Upper lobe of left lung (tissue), 6 donors: Measurements from ENCODE around the gene IWS1. TPM values are rescaled to one million over a fixed set of nuclear protein-coding genes. Genes with fewer than 3 reads are reported as not detected.
A peak's percentile ranks its signal among the peaks of the same experiment; 100 is the strongest.

Experiments used
- ATAC-seq, 2 donors: fragments of 200-7000 bp; cut with Tn5 transposase; one replicate each; pipeline ENCODE4 v1.9.1; 2022; ENCODE audit warnings: mild to moderate bottlenecking in 2 of 2, moderate library complexity in 2 of 2; ENCODE audit not compliant: low FRiP score in 2 of 2
- DNase-seq, 2 donors: peaks; one replicate each; pipeline ENCODE4 v3.0.0-alpha.2; 2019 to 2020
- H3K27ac ChIP-seq, 4 donors: fragments of 200-600 bp; sonication (generic); one replicate each; pipeline ENCODE4 v1.5.1; 2016 to 2019
- H3K27me3 ChIP-seq, 4 donors: fragments of 200-600 bp; sonication (generic); one replicate each; pipeline ENCODE4 v1.5.1; 2017 to 2019
- H3K36me3 ChIP-seq, 4 donors: fragments of 200-600 bp; sonication (generic); one replicate each; pipeline ENCODE4 v1.5.1; 2016 to 2019
- H3K4me1 ChIP-seq, 4 donors: fragments of 200-600 bp; sonication (generic); one replicate each; pipeline ENCODE4 v1.5.1; 2018 to 2019
- H3K4me3 ChIP-seq, 4 donors: fragments of 200-600 bp; sonication (generic); one replicate each; pipeline ENCODE4 v1.5.1; 2017 to 2019; ENCODE audit warnings: mild to moderate bottlenecking in 2 of 4, moderate library complexity in 1 of 4
- H3K9me3 ChIP-seq, 4 donors: fragments of 200-600 bp; sonication (generic); one replicate each; pipeline ENCODE4 v1.5.1; 2018 to 2019
- CTCF ChIP-seq, 6 experiments: fragments of 450-650 bp in 4 of 6; fragments of 200-600 bp in 2 of 6; sonication (generic) in 2 of 6; IDR thresholded peaks; one replicate each; pipeline ENCODE4 v1.5.1; 2016 to 2019; ENCODE audit warnings: antibody characterized with exemption in 6 of 6
- EP300 ChIP-seq, 4 donors: sonication (generic); formaldehyde crosslinking; IDR thresholded peaks; one replicate each; pipeline ENCODE4 v1.5.1; 2017; ENCODE audit warnings: antibody characterized with exemption in 4 of 4, control low read depth in 2 of 4
- POLR2A ChIP-seq, 4 donors: fragments of 450-650 bp; IDR thresholded peaks; one replicate each; pipeline ENCODE4 v1.5.1; 2016 to 2017; ENCODE audit warnings: antibody characterized with exemption in 4 of 4, mild to moderate bottlenecking in 2 of 4
- POLR2AphosphoS5 ChIP-seq, 2 donors: sonication (generic); formaldehyde crosslinking; IDR thresholded peaks; one replicate each; pipeline ENCODE4 v1.5.1; 2017; ENCODE audit warnings: antibody characterized with exemption in 2 of 2
- WGBS, 2 donors: methylation state at CpG; one replicate each; pipeline ENCODE4 v1.1.5; 2017 to 2018; 5-methylcytosine and 5-hydroxymethylcytosine counted together
- total RNA-seq, 6 donors: library from RNA; depleted of rRNA in 4 of 6; stranded (reverse); fragments of >200 nt in 4 of 6; gene quantifications; one replicate each; pipeline versions ENCODE4 v1.1.0 to v1.2.1, GENCODE V29; 2016 to 2021
- donor health status: DM: no; HTN: no; CAD: no; lungs with moderate emphysema.
- donor health status: DM: no; HTN: yes; CAD: no; lungs with severe emphysema.

The IWS1 gene
- total RNA-seq, 6 donors from 2014 or later, result 29.5 to 128 (median 58.6) TPM

- no peaks in the 10 kb centered on the region for H3K36me3 ChIP-seq
- no peaks in the 10 kb centered on the region for H3K4me1 ChIP-seq
- H3K4me3 ChIP-seq, result no peak overlapping the region
- no peaks in the 10 kb centered on the region for H3K27me3 ChIP-seq
- TF ChIP-seq POLR2AphosphoS5 (IDR thresholded peaks at IDR 0.05), result no peak
- TF ChIP-seq POLR2A (IDR thresholded peaks at IDR 0.05), result no peak
- TF ChIP-seq CTCF (IDR thresholded peaks at IDR 0.05), result no peak
- H3K9me3 ChIP-seq, result no peaks in the 10 kb centered on the region
- ATAC-seq (no peak), DNase-seq (no peak)
- H3K27ac ChIP-seq, result no peak overlapping the region
- WGBS, 2 donors, result 80 to 84% methylated on average over 7 of the region's 7 CpGs
These were observed 10.6 kb upstream of the IWS1 start for GRCh38 chr2:127536707-127537541.

DNA sequence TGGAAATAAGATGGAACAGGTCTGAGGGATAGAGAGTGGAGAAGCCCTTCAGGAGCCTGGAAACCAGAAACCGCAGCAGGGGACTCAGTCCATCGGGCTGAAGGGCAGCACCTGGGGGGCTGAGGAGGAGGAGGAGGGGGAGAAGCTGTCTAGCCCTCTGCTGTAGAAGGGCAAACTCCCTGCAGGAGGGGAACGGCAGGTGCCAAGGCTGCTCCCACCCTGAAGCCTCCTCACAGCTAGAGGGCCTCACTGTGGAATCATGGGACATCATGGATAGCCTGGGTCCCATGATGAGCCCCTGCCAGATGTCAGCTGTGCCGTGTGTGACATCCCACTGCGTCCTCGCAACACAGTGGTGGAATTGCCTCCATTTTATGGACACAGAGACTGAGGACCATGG lies 9.6 kb upstream of the IWS1 start:
- Histone ChIP-seq H3K4me1 (no peaks in the 10 kb centered on the region), H3K36me3 (no peaks in the 10 kb centered on the region), H3K4me3 (no peak overlapping the region), H3K27ac (no peak overlapping the region), H3K27me3 (no peaks in the 10 kb centered on the region), H3K9me3 (no peaks in the 10 kb centered on the region)
- ATAC-seq (no peak), DNase-seq (no peak)
- TF ChIP-seq POLR2AphosphoS5 (IDR thresholded peaks at IDR 0.05) (no peak), EP300 (IDR thresholded peaks at IDR 0.05) (no peak), CTCF (IDR thresholded peaks at IDR 0.05) (no peak), POLR2A (IDR thresholded peaks at IDR 0.05) (no peak)
- WGBS, 2 donors, result 77 to 83% methylated on average over 6 of the region's 6 CpGs

GRCh38 chr2:127535422-127535901 lies 9.2 kb upstream of the IWS1 start, which contains the start of gene MYO7B:
Gene MYO7B, plus strand, starts transcription at chr2:127535683. Its CDS starts 24,040 bp downstream, at chr2:127559723.
- no peak for TF ChIP-seq POLR2A (IDR thresholded peaks at IDR 0.05)
- TF ChIP-seq POLR2AphosphoS5 (IDR thresholded peaks at IDR 0.05), result no peak
- TF ChIP-seq EP300 (IDR thresholded peaks at IDR 0.05), result no peak
- no peak for TF ChIP-seq CTCF (IDR thresholded peaks at IDR 0.05)
- Histone ChIP-seq H3K4me1 (no peaks in the 10 kb centered on the region), H3K27me3 (no peaks in the 10 kb centered on the region), H3K27ac (no peak within 1 kb of the TSS), H3K4me3 (no peak within 1 kb of the TSS), H3K36me3 (no peaks in the 10 kb centered on the region), H3K9me3 (no peaks in the 10 kb centered on the region)
- DNase-seq, result peak in 1 of 2 donors; percentile 41
- peak in 1 of 2 donors; percentile 22 for ATAC-seq
- 74 to 83% methylated on average over 10 to 11 of the region's 11 CpGs for WGBS, 2 donors

- no peaks in the 10 kb centered on the region for H3K36me3 ChIP-seq
- H3K4me1 ChIP-seq, result peaks cover 0 to 6% (median 2%) of the 10 kb centered on the region in 4 donors
- 89 to 92% methylated on average over 7 to 8 of the region's 8 CpGs for WGBS, 2 donors
- TF ChIP-seq EP300 (IDR thresholded peaks at IDR 0.05) (no peak), POLR2AphosphoS5 (IDR thresholded peaks at IDR 0.05) (no peak), CTCF (IDR thresholded peaks at IDR 0.05) (no peak), POLR2A (IDR thresholded peaks at IDR 0.05) (no peak)
- DNase-seq (no peak), ATAC-seq (no peak)
- H3K27ac ChIP-seq, result no peak overlapping the region
- no peak overlapping the region for H3K4me3 ChIP-seq
- no peaks in the 10 kb centered on the region for H3K9me3 ChIP-seq
- H3K27me3 ChIP-seq, result no peaks in the 10 kb centered on the region
These were observed 6.0 kb upstream of the IWS1 start for GRCh38 chr2:127532296-127532695.
